ENCODE data around the gene MED22.
"Not testable (repeated sequence)": the region's sequence is repeated elsewhere in the genome, so short reads cannot be mapped to it uniquely, and the experiment has no call there.

Gene MED22

GRCh38 chr9:133378408-133378962 is 30.6 kb upstream of the MED22 start:
- TF ChIP-seq CTCF (IDR thresholded peaks at IDR 0.05; ENCODE audit: low read depth, low read length), result no peak
- H3K9me3 ChIP-seq, result 0 out of 2 replicates have a peak, but pooled peaks cover 2% of the 10 kb centered on the region
- H3K4me3 ChIP-seq (ENCODE audit: low read depth, low read length), result no peak overlapping the region
- H3K36me3 ChIP-seq, result peaks cover under 1% of the 10 kb centered on the region
- DNase-seq, result no peak
- H3K27me3 ChIP-seq, result no peaks in the 10 kb centered on the region
- peaks cover 3% of the 10 kb centered on the region; the same call in 1 of the 2 replicates for H3K4me1 ChIP-seq

GRCh38 chr9:133377721-133378216 is 29.8 kb upstream of the MED22 start:
- TF ChIP-seq CTCF (IDR thresholded peaks at IDR 0.05; ENCODE audit: low read depth, low read length), result no peak
- H3K36me3 ChIP-seq, result peaks cover 8% of the 10 kb centered on the region
- H3K27me3 ChIP-seq, result no peaks in the 10 kb centered on the region
- H3K9me3 ChIP-seq, result 0 out of 2 replicates have a peak, but pooled peaks cover 2% of the 10 kb centered on the region
- peaks cover 3% of the 10 kb centered on the region; the same call in 1 of the 2 replicates for H3K4me1 ChIP-seq
- DNase-seq, result no peak
- H3K4me3 ChIP-seq (ENCODE audit: low read depth, low read length), result no peak overlapping the region

GRCh38 chr9:133377280-133377679 is 29.3 kb upstream of the MED22 start:
- peaks cover 13% of the 10 kb centered on the region for H3K36me3 ChIP-seq
- not testable (repeated sequence) for H3K4me3 ChIP-seq (ENCODE audit: low read depth, low read length); H3K4me1 ChIP-seq; H3K9me3 ChIP-seq; DNase-seq; H3K27me3 ChIP-seq

GRCh38 chr9:133375724-133376654 is 28.1 kb upstream of the MED22 start, which contains the start of the genes STKLD1 and SURF4:
Gene STKLD1, plus strand, starts transcription at chr9:133376366. Its CDS starts 108 bp downstream, at chr9:133376474.
Gene SURF4, minus strand, starts transcription at chr9:133376060. Its CDS starts 91 bp downstream, at chr9:133375969.
- no peaks in the 10 kb centered on the region for H3K27me3 ChIP-seq
- peaks cover 26% of the 10 kb centered on the region for H3K36me3 ChIP-seq
- peaks cover 3% of the 10 kb centered on the region for H3K4me1 ChIP-seq
- H3K4me3 ChIP-seq (ENCODE audit: low read depth, low read length), result peak within 1 kb of the TSS; percentile 90
- TF ChIP-seq CTCF (IDR thresholded peaks at IDR 0.05; ENCODE audit: low read depth, low read length), result no peak
- H3K9me3 ChIP-seq, result no peaks in the 10 kb centered on the region
- DNase-seq, result peak; percentile 98

- Histone ChIP-seq H3K4me3 (ENCODE audit: low read depth, low read length) (peak overlapping the region; percentile 90), H3K27me3 (no peaks in the 10 kb centered on the region), H3K9me3 (no peaks in the 10 kb centered on the region), H3K36me3 (peaks cover 34% of the 10 kb centered on the region), H3K4me1 (peaks cover 3% of the 10 kb centered on the region)
- DNase-seq, result no peak
- TF ChIP-seq CTCF (IDR thresholded peaks at IDR 0.05; ENCODE audit: low read depth, low read length), result no peak
Observed at GRCh38 chr9:133375116-133375723, 27.3 kb upstream of the MED22 start.

- H3K4me1 ChIP-seq, result peaks cover 7% of the 10 kb centered on the region
- no peak for DNase-seq
Observed at GRCh38 chr9:133374612-133375115, 26.7 kb upstream of the MED22 start.

More at GRCh38 chr9:133374612-133375115, 26.7 kb upstream of the MED22 start:
- no peaks in the 10 kb centered on the region for H3K9me3 ChIP-seq
- no peak for TF ChIP-seq CTCF (IDR thresholded peaks at IDR 0.05; ENCODE audit: low read depth, low read length)
- no peaks in the 10 kb centered on the region for H3K27me3 ChIP-seq
- H3K4me3 ChIP-seq (ENCODE audit: low read depth, low read length), result peak overlapping the region; percentile 90
- peaks cover 39% of the 10 kb centered on the region for H3K36me3 ChIP-seq

All from BE2C (cell line).